ENCODE measurements around the gene NACA.
"Not testable (repeated sequence)": the region's sequence is repeated elsewhere in the genome, so short reads cannot be mapped to it uniquely, and the experiment has no call there.

The NACA gene

DNA sequence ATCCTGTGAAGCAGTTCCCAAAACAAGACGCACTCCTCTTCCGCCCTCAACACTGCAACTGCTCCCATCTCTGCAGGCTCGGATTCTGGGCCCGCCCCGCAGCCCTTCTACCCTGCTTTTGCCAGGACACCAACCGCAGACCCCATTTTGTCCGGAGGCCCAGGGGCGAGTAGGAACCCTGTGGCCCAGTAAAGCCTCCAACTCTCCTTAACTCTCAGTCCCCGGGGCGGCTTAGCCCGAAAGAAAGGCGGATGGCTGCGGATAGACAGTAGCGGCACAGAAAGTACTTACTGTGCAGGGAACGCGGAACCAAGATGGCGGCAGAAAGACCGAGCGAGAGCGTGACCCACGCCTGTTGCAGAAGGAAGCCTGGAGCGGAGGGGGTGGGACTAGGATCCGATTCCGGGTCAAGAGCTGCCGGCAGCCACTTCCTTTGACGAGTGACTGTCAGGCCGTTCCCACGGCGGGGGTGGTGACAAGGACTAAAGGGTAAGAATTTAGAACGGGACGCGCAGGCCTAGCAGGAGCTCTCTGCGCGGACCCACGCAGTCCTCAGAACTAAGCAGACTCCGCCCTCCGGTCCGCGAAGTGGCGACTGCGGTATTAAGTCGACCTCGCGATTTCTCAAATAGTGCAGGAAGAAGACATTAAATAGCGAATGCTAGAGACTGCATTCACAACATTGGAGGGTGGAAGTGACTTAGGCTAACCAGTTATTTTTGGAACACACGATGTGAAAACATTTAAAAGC is at the start of gene NACA:
Gene NACA, minus strand, starts transcription at position 328 of the 751 bp plus-strand sequence. CDS start 778 bp downstream, outside the sequence.
- DNase-seq = peak; percentile 84

DNA sequence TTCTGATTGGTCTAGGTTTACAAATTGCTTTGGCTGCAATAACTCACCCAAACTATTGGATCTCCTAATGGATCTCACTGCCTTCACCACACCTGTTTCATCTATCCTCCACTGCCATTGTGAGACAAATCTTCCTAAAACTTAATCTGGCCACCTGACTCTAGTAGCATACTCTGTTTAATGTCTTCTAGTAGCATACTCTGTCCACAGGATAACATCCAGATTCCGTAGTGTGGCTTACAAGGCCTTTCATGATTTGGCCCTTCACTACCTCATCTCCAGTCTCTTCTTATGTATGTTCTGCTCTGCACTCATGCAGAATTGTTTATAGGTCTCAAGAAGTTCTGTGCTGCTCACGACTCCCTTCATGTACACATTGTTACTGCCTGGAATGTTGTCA is 48.0 kb upstream of the NACA start:
- no peak for DNase-seq

DNA sequence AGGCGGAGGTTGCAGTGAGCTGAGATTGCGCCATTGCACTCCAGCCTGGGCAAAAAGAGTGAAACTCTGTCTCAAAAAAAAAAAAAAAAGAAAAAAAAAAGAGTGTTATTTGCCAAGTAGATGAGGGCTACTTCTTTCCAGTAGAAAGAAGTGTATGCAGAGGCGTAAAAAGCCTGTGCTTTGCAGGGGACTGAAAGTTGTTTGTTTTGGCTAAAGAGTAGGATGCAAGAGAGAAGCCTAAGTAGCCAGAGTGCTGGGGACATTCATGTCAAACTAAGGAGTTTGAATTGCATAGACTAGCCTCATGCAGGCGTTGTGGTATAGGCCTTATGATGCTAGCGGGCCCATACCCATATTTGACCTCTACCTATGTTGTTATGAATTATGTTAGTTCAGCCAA is 47.5 kb upstream of the NACA start:
- no peak for DNase-seq

DNA sequence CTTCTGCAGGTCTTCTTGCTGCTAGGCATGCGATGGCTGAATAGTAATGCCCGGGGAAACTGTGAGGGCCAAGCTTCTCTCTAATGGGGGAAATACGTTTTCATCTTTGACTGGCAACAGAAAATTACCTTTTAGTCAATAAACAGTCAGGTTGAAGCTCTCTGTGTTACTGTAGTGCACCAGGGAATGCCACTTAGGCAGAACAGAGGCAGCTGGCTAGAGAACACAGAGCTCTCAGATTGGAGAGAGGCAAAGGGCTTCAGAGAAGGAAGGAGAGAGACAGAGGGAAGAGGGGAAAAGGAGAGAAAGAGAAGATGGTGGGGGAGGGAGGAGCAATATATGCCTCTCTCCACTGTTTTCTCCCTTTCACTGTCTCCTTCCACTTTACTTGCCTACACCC is 44.8 kb upstream of the NACA start:
- no peak for DNase-seq

DNA sequence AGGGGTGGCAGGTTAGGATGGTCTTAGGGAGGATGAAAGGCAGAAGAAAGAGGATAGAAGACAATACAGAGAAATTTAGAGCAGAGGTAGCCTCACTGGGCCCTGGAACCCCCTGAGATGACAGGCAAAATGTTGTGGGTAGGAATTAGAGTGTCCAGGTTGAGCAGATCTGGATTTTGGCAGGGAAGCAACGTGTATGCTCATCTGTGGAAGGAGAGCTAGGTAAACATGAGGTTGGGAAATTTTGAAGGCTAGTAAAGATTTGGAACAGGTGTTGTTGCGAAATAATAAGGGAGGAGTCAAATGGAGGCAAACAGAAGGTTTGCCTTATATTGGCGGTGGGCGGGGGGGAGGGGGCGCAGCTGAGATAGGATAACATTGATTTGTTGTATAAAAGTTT is 43.3 kb upstream of the NACA start:
- no peak for DNase-seq

DNA sequence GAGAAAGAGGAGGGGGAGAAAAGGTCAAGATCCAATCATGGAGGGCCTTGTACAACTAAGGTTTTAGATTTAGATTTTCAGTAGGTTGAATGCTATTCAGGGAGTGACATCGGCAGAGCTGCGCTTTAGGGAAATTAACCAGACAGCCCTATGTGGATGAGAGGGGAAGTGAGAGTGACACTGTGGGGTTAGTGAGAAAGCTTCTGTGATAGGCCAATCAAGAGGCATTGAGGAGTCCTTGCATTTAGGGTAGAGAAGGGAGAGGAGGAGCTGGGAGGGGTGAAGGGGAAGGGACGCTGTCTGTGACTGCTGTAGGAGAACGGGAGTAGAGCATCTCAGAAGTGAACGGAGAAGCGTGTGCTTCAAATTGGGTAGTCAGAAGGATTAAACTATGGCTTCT is 41.4 kb upstream of the NACA start:
- no peak for DNase-seq

DNA sequence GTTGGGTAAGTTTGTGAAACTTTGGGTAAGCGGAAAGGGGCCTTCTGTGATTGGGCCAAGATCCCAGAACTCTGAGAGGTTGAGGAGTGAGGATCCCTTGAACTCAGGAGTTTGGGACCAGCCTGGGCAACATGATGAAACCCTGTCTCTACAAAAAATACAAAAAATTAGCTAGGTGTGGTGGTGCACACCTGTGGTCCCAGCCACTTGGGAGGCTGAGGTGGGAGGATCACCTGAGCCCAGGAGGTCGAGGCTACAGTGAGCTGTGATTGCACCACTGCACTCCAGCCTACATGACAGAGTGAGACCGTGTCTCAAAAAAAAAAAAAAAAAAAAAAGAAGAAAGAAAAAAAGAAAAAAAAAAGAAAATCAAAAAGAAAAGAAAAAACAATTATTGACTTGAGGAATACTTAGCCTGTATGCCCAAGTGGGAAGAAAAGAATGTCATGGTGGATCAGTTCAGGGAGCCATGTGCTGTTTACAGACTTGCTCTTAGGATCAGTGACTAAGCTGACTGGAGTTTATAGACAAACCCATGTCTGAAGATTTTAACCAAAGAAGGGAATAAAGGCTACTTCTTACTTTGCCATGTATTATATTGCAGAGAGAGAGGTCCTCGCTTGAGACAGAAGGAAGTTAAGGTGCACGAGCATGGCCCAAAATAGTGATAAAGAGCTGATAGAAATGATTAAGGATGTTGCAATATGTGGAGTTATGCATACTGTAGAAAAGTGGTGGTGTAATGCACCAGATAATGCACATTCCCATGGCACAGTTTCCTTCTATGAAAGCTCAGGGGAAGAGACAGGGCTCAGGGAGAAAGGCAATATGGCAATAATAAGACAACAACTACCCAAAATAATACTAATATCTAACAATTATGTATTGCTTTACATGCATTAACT is 38.9 kb upstream of the NACA start:
- no peak for DNase-seq

DNA sequence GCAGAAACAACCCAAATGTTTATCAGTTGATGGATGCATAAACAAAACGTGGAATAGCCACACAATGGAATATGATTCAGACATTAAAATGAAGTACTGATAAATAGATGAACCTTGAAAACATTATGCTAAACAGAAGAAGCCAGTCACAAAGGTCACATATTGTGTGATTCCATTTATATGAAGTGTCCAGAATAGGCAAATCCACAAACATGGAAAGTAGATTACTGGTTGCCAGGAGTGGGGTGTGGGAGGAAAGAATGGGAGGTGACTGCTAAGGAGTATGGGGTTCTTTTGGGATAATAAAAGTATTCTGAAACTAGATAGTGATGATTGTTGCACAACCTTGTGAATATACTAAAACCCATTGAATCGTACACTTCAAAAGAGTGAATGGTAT is 36.7 kb upstream of the NACA start:
- DNase-seq = no peak

DNA sequence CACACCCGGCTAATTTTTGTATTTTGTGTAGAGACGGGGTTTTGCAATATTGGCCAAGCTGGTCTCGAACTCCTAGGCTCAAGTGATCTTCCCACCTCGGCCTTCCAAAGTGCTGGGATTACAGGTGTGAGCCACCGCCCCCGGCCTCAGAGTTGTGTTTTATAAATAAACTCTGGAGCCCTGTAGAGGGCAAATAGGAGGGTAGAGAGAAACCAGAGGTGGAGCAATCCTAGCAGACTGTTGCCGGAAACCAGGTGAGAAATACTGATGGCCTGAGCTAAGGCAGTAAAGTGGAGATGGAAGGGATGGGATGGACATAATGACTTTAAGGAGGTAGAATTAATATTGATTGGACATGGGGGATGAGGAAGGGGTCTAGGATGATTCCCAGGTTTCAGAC is 35.4 kb upstream of the NACA start:
- DNase-seq = no peak

DNA sequence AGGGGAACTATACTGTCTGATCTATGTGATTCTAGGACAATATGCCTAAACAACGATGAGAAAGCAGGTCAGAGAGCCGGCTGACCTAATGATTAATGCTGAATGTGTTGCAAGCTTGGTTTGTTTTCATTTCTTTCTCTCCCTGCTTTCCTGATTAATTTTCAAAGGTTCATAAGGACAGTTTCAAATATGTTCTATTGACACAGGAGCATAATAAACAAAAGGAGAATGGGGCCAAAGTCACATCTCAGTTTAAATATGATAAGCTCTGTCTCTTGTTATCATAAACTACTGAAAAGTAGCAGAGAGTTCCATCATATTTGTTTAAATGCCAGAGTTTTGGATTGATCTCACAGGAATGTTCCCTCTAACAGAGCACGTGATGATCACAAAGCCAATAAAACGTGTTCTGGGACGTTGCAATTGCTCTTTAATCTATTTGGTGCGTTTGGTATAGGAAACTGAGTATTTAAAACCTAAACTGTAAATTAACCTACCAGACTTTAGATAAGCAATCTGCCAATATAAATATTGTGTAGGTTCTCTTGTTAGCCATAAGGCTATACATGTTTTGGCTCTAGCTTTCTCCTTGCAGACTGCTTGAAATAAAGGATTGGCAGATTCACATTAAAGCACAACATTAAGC is 34.3 kb upstream of the NACA start:
- DNase-seq = no peak

DNA sequence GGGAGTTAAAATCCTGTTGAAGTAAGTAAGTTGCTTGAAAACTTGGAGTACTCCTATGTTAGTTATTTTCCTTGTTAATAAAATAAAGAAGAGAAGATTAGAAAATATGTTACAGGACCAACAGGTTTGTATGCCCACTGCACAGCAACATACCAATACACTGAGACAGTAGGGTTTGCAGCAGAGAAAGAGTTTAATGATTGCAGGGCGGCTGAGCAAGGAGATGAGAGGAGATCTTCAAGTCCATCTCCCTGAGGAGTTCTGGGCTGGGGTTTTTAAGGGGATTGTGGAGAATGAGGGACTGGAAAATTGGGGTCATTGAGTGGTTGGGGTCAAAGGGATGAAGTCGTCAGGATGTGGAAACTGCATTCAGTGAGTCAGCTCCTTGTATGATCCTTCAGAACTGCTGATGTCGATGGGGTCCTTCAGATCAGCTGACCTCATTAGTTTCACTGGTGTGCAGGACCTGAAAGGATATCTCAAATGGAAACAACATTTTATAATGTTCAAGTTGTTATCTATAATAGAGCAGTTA is 33.7 kb upstream of the NACA start:
- no peak for DNase-seq

DNA sequence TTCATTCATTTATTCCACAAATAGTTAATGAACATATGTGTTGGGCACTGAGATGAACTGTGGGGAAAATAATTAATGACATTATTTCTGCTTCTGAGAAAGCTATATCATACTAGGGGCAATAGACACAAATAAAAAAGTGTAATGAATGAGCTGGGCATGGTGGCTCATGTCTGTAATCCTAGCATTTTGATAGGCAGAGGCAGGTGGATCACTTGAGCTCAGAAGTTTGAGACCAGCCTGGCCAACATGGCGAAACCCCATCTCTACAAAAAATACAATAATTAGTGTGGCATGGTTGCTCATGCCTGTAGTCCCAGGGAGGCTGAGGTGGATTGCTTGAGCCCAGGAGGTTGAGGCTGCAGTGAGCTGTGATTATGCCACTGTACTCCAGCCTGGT is 32.9 kb upstream of the NACA start:
- not testable (repeated sequence) for DNase-seq

DNA sequence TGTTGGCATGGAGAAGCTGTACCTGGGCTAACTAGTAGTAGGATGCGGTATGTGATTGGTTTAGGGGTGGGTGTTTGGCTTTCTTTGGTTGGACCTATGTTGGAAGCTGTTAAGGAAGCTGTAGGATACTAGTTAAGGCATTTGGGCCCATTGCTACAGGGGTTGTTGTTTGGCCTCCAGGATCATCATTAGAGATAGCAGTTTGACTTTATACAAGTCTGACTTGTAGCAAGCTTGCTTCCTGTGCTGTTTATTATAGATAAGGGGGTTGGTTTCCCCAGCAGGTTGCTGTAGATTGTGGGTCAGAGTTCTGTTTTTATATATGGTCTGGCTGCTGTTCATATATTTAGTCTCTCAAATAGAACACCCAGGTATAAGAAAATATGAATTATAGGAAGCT is 28.5 kb upstream of the NACA start:
- no peak for DNase-seq

DNA sequence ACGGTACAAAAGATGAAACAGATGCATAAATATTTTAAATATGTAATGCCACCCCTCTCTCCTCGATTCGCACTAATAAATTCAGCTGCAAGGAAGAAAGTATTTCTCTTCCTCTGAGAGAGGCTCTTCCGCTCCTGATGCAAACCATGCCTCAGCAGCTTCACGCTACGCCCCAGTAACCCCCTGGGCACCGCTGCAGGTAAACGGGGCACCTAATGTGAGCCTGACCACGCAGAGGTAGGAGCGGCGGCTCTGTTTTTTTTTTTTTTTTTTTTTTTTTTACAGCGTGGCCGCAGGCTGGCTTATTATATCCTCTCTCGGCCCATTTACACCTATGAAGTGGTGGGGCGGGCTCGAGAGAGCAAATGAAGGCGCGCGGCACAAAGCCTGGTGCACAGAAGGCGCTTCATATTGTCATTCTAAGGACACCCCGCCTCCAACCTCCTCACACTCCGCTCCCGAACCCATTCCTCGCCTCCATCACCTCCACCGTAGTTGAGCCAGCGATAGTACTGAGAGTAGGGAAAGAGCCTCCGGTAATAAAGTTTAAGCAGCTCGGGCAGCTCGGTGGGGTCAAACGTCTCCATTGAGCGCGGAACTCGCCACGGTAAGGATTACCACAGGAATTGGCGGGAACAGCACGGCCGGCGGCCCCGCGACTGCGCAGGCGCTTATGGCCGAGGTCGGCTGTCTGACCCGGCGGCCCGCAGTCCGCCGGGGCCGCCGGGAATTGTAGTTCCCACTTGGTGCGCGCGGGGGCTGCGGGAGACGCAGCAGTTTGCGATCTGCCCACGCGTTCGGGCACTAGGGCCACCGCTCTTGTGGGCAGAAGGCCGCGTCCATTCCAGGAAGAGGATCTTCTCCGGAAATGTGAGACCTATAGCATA is 26.9 kb upstream of the NACA start, which contains the start of gene PRIM1:
Gene PRIM1, minus strand, starts transcription at position 612 of the 887 bp plus-strand sequence. Its CDS starts 25 bp downstream, at position 587.
- DNase-seq = peak; percentile 81

DNA sequence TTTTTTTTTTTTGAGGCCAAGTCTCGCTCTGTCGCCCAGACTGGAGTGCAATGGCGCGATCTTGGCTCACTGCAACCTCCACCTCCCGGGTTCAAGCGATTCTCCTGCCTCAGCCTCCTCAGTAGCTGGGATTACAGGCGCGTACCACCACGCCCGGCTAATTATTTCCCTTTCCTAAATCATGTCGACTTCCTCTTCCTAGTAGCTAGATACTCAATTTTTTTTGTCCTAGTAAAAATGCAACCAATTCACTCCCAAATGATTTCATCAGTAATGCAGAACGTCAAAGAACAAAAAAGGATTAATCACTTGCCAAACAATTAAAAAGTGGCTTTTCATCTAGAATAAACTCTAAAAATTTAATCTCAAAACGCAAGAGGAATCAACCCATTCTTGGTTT is 25.5 kb upstream of the NACA start:
- DNase-seq = not testable (repeated sequence)

DNA sequence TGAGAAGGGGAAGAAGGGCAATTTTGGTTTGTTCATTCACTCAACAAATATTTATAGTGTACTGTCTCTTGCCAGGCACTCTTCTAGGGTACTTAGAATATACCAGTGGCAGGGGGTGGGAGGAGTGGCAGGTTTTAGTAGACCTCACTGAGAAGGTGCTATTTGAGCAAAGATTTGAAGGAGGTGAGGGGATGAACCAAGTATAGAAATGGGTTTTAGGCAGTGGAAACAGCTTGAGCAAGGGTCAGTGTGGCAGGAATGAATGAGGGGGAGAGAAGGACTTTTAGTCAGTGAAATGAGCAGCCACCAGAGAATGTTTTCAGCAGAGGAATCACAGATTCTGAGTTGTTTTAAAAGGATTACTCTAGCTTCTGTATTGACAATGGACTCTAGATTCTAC is 24.8 kb upstream of the NACA start:
- no peak for DNase-seq

DNA sequence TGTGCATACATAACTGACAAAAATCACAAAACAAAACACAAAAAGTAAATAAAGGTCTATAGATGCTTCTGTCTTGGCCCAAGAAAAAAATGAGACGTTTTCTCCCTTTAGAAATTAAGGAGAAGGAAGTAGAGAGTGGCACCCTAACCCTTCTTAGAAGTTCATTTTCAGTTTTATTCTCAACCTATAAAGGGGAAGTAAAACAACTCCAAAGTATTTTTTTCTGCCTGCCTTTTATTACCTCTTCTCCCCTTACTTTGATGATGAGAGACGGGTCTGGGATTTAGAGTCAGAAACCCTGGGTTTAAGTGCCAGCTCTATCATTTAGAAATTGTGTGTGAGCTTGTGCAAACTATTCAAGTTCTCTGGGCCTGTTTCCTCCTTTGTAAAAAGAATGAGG is 24.3 kb upstream of the NACA start:
- DNase-seq = no peak

DNA sequence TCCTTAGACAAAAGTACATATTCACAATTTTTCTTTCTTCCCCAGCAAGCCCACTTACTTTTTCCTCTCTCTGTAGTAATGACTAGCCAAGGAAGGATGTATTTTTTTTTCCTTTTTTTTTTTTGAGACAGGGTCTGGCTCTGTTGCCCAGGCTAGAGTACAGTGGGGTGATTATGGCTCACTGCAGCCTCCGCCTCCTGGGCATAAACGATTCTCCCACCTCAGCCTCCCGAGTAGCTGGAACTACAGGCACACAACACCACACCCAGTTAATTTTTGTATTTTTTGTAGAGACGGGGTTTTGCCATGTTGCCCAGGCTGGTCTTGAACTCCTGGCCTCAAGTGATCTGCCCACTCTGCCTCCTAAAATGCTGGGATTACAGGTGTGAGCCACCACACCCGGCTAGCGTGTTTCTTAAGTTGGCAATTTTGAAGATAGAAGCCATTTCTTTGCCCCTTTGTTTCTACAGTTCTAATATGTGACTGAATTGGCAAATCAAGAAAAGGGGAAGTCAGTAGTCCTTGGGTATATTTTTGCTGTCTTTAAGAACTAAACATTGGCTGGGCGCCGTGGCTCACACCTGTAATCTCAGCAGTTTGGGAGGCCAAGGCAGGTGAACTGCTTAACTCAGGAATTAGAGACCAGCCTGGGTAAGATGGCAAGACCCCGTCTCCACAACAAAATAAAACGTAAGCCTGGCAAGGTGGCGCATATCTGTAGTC is 3.2 kb upstream of the NACA start:
- no peak for DNase-seq

DNA sequence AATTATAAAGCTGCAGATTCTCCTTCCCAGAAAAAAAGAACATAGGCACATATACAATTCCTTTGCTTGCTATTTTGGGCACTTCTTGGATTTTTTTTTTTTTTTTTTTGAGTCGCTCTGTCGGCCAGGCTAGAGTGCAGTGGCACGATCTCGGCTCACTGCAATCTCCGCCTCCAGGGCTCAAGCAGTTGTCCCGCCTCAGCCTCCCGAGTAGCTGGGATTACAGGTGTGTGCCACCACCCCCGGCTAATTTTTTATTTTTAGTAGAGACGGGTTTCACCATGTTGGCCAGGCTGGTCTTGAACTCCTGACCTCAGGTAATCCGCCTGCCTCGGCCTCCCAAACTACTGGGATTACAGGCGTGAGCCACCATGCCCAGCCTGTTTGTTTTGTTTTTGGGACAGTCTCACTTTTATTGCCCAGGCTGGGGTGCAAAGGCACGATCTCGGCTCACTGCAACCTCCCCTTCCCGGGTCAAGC is 1.1 kb upstream of the NACA start:
- DNase-seq = not testable (repeated sequence)

DNA sequence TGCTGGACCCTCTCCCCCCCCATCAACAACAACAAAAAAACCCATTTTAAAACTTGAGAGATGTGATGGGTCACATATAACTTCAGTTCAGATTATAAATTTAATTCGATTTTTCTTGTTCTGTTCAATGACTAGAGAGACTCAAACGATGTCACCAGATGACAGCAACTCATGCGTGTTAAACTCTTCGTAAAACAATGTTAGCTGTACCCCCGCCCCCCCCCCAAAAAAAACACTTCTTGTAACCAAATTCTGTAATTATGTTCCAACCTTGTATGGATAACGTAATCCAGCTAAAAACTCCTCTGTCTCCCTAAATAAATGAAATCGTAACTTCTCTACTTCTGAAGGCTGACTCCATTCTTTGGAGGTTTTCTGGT is 614 bp upstream of the NACA start:
- DNase-seq = no peak

DNA sequence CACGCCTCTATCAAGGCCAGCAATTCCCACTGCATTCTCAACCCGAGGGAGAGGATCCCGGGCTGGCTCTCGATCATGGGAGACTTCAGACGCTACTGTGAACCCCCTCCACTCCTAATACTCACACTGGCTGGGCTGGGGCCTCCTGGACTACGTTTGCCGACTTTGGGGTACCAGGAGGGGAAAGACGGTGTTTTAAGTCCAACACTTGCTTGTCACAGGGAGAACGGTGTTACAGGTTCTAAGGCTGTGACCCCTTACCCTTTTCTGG is 463 bp downstream of the NACA start:
- no peak for DNase-seq

Measured in NCI-H1436 treated with DMSO at 0.1 percent for 48 hours (cell line).